ENCODE data around the gene RPS10.

DNA sequence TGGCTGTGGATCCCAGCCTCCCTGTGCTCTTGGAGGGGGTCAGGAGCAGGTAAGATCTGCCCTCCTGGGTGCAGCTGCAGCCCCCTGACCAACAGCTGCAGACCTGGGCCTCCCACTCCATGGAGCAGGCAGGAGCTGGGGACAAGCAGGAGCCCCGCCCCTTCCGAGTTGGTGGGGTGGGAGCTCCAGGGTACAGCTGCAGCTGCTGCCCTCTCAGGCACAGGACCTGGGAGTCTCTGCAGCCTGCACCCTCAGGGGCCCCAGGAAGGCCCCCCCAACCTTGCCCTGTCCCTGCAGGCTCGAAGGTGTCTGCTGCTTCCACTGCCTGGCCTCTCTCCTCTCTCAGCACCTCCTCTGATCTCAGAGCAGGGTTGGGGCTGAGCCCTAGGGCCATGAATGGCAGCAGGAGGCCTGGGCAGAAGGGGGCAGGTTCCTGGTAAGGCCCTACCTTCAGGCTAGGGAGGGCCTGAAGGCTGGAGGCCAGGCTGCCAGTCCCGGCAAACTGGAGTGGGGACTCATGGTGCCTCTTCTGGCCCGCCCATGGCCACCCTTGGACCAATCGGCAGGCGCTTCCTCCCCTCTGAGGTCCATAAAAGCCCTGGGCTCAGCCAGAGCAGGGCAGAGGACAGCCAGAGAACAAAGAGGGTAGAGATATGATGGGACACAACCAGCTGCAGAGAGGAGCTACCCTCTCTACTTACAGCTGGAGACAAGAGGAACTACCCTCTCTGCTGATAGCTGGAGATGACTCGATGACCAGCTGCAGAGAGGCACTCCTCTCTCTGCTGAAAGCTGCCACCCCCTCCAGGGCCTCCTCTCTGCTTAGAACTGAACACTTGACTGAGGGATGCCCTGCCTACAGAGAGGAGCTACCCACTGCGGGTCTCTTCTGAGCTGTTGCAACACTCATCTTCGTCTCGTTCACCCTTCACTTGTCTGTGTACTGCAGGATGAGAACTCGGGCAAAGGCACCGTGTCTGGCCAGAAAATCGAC, 32.2 kb upstream of the RPS10 start:
- TF ChIP-seq POLR2AphosphoS5 (IDR thresholded peaks at IDR 0.05; ENCODE audit: insufficient read depth in 1 of 2, low read depth in 1 of 2) (no peak), CTCF (IDR thresholded peaks at IDR 0.05) (no peak)

Measured in vagina (tissue), 2 donors.